Parathyroid adenoma (tissue), 2 donors: Measurements from ENCODE around the gene DMC1.

Experiments
- H2AFZ ChIP-seq: fragments of 300-600 bp; sonication (generic); one replicate; pipeline ENCODE4 v1.7.0; 2017; ENCODE audit warnings: antibody characterized with exemption, mild to moderate bottlenecking
- H3K27ac ChIP-seq: fragments of 300-600 bp; sonication (generic); one replicate; pipeline ENCODE4 v1.7.0; 2017
- H3K27me3 ChIP-seq: fragments of 300-600 bp; sonication (generic); one replicate; pipeline ENCODE4 v1.7.0; 2017; ENCODE audit warnings: low read length; ENCODE audit not compliant: control insufficient read depth, insufficient read depth
- H3K36me3 ChIP-seq: fragments of 300-600 bp; sonication (generic); one replicate; pipeline ENCODE4 v1.7.0; 2017; ENCODE audit warnings: low read length; ENCODE audit not compliant: control insufficient read depth, insufficient read depth
- H3K4me1 ChIP-seq: fragments of 300-600 bp; sonication (generic); one replicate; pipeline ENCODE4 v1.7.0; 2017; ENCODE audit warnings: control low read depth
- H3K4me2 ChIP-seq: fragments of 300-600 bp; sonication (generic); one replicate; pipeline ENCODE4 v1.7.0; 2017; ENCODE audit warnings: low read length
- H3K4me3 ChIP-seq: fragments of 300-600 bp; sonication (generic); one replicate; pipeline ENCODE4 v1.7.0; 2017; ENCODE audit warnings: low read depth, low read length
- H3K79me2 ChIP-seq: fragments of 300-600 bp; sonication (generic); one replicate; pipeline ENCODE4 v1.7.0; 2017; ENCODE audit warnings: control low read depth
- H3K9ac ChIP-seq: fragments of 300-600 bp; sonication (generic); one replicate; pipeline ENCODE4 v1.7.0; 2017; ENCODE audit warnings: mild to moderate bottlenecking
- H3K9me3 ChIP-seq: fragments of 300-600 bp; sonication (generic); one replicate; pipeline ENCODE4 v1.7.0; 2017; ENCODE audit warnings: low read length; ENCODE audit not compliant: control insufficient read depth
- CTCF ChIP-seq: fragments of 300-600 bp; sonication (generic); IDR thresholded peaks from one replicate; pipeline ENCODE4 v1.7.0; 2017; ENCODE audit warnings: antibody characterized with exemption, mild to moderate bottlenecking
- donor health status: primary hyperparathyroidism.

Gene DMC1

GRCh38 chr22:38482662-38483308 lies 87.2 kb downstream of the DMC1 start:
- H3K9me3 ChIP-seq, result no peaks in the 10 kb centered on the region
- TF ChIP-seq CTCF, result no peak
- no peaks in the 10 kb centered on the region for H3K36me3 ChIP-seq
- no peak overlapping the region for H2AFZ ChIP-seq
- H3K79me2 ChIP-seq, result no peaks in the 10 kb centered on the region
- no peaks in the 10 kb centered on the region for H3K27me3 ChIP-seq
- no peak overlapping the region for H3K4me3 ChIP-seq
- no peak overlapping the region for H3K9ac ChIP-seq
- no peak overlapping the region for H3K27ac ChIP-seq
- H3K4me1 ChIP-seq, result no peaks in the 10 kb centered on the region
- no peak overlapping the region for H3K4me2 ChIP-seq

- Histone ChIP-seq H3K79me2 (no peaks in the 10 kb centered on the region), H3K36me3 (no peaks in the 10 kb centered on the region), H3K27ac (no peak overlapping the region), H3K9me3 (no peaks in the 10 kb centered on the region), H2AFZ (no peak overlapping the region), H3K27me3 (no peaks in the 10 kb centered on the region), H3K9ac (no peak overlapping the region), H3K4me3 (no peak overlapping the region), H3K4me2 (no peak overlapping the region), H3K4me1 (no peaks in the 10 kb centered on the region)
- TF ChIP-seq CTCF, result no peak
Measured at GRCh38 chr22:38481871-38482332, 88.1 kb downstream of the DMC1 start.

GRCh38 chr22:38481162-38481870 lies 88.7 kb downstream of the DMC1 start:
- no peaks in the 10 kb centered on the region for H3K9me3 ChIP-seq
- H3K27me3 ChIP-seq, result no peaks in the 10 kb centered on the region
- H3K4me2 ChIP-seq, result no peak overlapping the region
- no peak overlapping the region for H3K4me3 ChIP-seq
- no peak for TF ChIP-seq CTCF
- no peak overlapping the region for H2AFZ ChIP-seq
- no peaks in the 10 kb centered on the region for H3K79me2 ChIP-seq
- no peaks in the 10 kb centered on the region for H3K4me1 ChIP-seq
- no peak overlapping the region for H3K27ac ChIP-seq
- H3K36me3 ChIP-seq, result no peaks in the 10 kb centered on the region
- no peak overlapping the region for H3K9ac ChIP-seq

- no peak overlapping the region for H3K9ac ChIP-seq
Measured at GRCh38 chr22:38479096-38479837, 90.7 kb downstream of the DMC1 start.

More at GRCh38 chr22:38479096-38479837, 90.7 kb downstream of the DMC1 start:
- Histone ChIP-seq H3K4me3 (no peak overlapping the region), H3K27ac (no peak overlapping the region), H3K4me2 (no peak overlapping the region), H3K9me3 (no peaks in the 10 kb centered on the region), H3K79me2 (no peaks in the 10 kb centered on the region), H2AFZ (no peak overlapping the region), H3K36me3 (no peaks in the 10 kb centered on the region), H3K27me3 (no peaks in the 10 kb centered on the region), H3K4me1 (no peaks in the 10 kb centered on the region)
- TF ChIP-seq CTCF, result no peak
